ENCODE measurements around the gene GRAMD4.

Gene GRAMD4

GRCh38 chr22:46573781-46574437 lies 46.3 kb upstream of the GRAMD4 start:
- Histone ChIP-seq H4K20me1 (ENCODE audit: insufficient read depth, low read length) (no peaks in the 10 kb centered on the region), H3K79me2 (ENCODE audit: insufficient read depth, low read length) (no peaks in the 10 kb centered on the region), H3K27ac (ENCODE audit: low read depth, low read length, poor library complexity, severe bottlenecking) (no peak overlapping the region), H3K9me3 (ENCODE audit: low read length) (peaks cover 7% of the 10 kb centered on the region), H3K4me1 (ENCODE audit: insufficient read depth, low read length, severe bottlenecking) (peaks cover 7% of the 10 kb centered on the region), H3K27me3 (ENCODE audit: insufficient read depth, low read length) (peaks cover 11% of the 10 kb centered on the region), H3K4me2 (ENCODE audit: low read length) (no peak overlapping the region), H3K36me3 (ENCODE audit: insufficient read depth, low read length) (no peaks in the 10 kb centered on the region; the same call in 1 of the 2 replicates), H3F3A (ENCODE audit: insufficient read depth, low read length) (no peaks in the 10 kb centered on the region), H3K9me2 (ENCODE audit: low read depth, low read length) (no peaks in the 10 kb centered on the region), H3K9ac (ENCODE audit: low read length) (no peak overlapping the region), H2AFZ (ENCODE audit: low read length) (no peak overlapping the region), H3K4me3 (ENCODE audit: low read depth, low read length, poor library complexity, severe bottlenecking) (no peak overlapping the region)
- no peak for TF ChIP-seq EZH2 (IDR thresholded peaks at IDR 0.05; ENCODE audit: borderline replicate concordance, low read length)
- TF ChIP-seq CTCF (IDR thresholded peaks at IDR 0.05; ENCODE audit: low read length): no peak

GRCh38 chr22:46574438-46574992 lies 45.7 kb upstream of the GRAMD4 start:
- peaks cover 11% of the 10 kb centered on the region for H3K27me3 ChIP-seq (ENCODE audit: insufficient read depth, low read length)
- H3K27ac ChIP-seq (ENCODE audit: low read depth, low read length, poor library complexity, severe bottlenecking): no peak overlapping the region
- no peak overlapping the region for H3K4me2 ChIP-seq (ENCODE audit: low read length)
- no peak overlapping the region for H3K9ac ChIP-seq (ENCODE audit: low read length)
- no peaks in the 10 kb centered on the region for H3K79me2 ChIP-seq (ENCODE audit: insufficient read depth, low read length)
- H3K36me3 ChIP-seq (ENCODE audit: insufficient read depth, low read length): no peaks in the 10 kb centered on the region; the same call in 1 of the 2 replicates
- no peaks in the 10 kb centered on the region for H3K9me2 ChIP-seq (ENCODE audit: low read depth, low read length)
- no peak overlapping the region for H2AFZ ChIP-seq (ENCODE audit: low read length)
- H3K9me3 ChIP-seq (ENCODE audit: low read length): peaks cover 7% of the 10 kb centered on the region
- H3F3A ChIP-seq (ENCODE audit: insufficient read depth, low read length): no peaks in the 10 kb centered on the region
- H4K20me1 ChIP-seq (ENCODE audit: insufficient read depth, low read length): no peaks in the 10 kb centered on the region
- peaks cover 7% of the 10 kb centered on the region for H3K4me1 ChIP-seq (ENCODE audit: insufficient read depth, low read length, severe bottlenecking)
- H3K4me3 ChIP-seq (ENCODE audit: low read depth, low read length, poor library complexity, severe bottlenecking): no peak overlapping the region
- TF ChIP-seq EZH2 (IDR thresholded peaks at IDR 0.05; ENCODE audit: borderline replicate concordance, low read length): no peak

- Histone ChIP-seq H3K9me3 (ENCODE audit: low read length) (peaks cover 7% of the 10 kb centered on the region), H3K9ac (ENCODE audit: low read length) (no peak overlapping the region), H2AFZ (ENCODE audit: low read length) (no peak overlapping the region), H3K9me2 (ENCODE audit: low read depth, low read length) (no peaks in the 10 kb centered on the region), H3K4me1 (ENCODE audit: insufficient read depth, low read length, severe bottlenecking) (peaks cover 7% of the 10 kb centered on the region), H3K36me3 (ENCODE audit: insufficient read depth, low read length) (no peaks in the 10 kb centered on the region; the same call in 1 of the 2 replicates), H3K27ac (ENCODE audit: low read depth, low read length, poor library complexity, severe bottlenecking) (no peak overlapping the region), H3K4me3 (ENCODE audit: low read depth, low read length, poor library complexity, severe bottlenecking) (no peak overlapping the region), H3K27me3 (ENCODE audit: insufficient read depth, low read length) (peaks cover 11% of the 10 kb centered on the region), H3K4me2 (ENCODE audit: low read length) (no peak overlapping the region), H3K79me2 (ENCODE audit: insufficient read depth, low read length) (no peaks in the 10 kb centered on the region), H4K20me1 (ENCODE audit: insufficient read depth, low read length) (no peaks in the 10 kb centered on the region), H3F3A (ENCODE audit: insufficient read depth, low read length) (no peaks in the 10 kb centered on the region)
- TF ChIP-seq CTCF (IDR thresholded peaks at IDR 0.05; ENCODE audit: low read length) (no peak), EZH2 (IDR thresholded peaks at IDR 0.05; ENCODE audit: borderline replicate concordance, low read length) (no peak)
These were observed 44.9 kb upstream of the GRAMD4 start for GRCh38 chr22:46574993-46575910.

All from OCI-LY1 (cell line).